SK-N-SH (cell line): ENCODE results near the gene TRIM58. TPM values are rescaled to one million over a fixed set of nuclear protein-coding genes. Genes with fewer than 3 reads are reported as not detected.
A peak's percentile ranks its signal among the peaks of the same experiment; 100 is the strongest.

Source experiments
- CTCF ChIA-PET: fragments of 300-600, 350-600 bp; formaldehyde crosslinking; extraction: SDS; loops from one replicate; lab custom pipeline; 2021; lab: Yijun Ruan, JAX
- POLR2A ChIA-PET: fragments of 350-600 bp; sonication (Branson Sonifier 250); formaldehyde crosslinking; extraction: SDS; loops from one replicate; lab custom pipeline; 2020; ENCODE audit warnings: antibody characterized with exemption, inconsistent platforms; lab: Yijun Ruan, JAX
- DNase-seq: peaks from one replicate; pipeline ENCODE4 v3.0.0; 2012
- H2AFZ ChIP-seq: fragments of 200-600 bp; sonication (generic); 2 replicates; pipeline ENCODE4 v1.8.1; 2016; ENCODE audit warnings: antibody characterized with exemption, mild to moderate bottlenecking, low read depth
- H3F3A ChIP-seq: fragments of 200-600 bp; sonication (generic); replicated peaks from 2 replicates; pipeline ENCODE3; 2016; ENCODE audit warnings: antibody characterized with exemption, mild to moderate bottlenecking; ENCODE audit not compliant: insufficient read depth
- H3K27ac ChIP-seq, 2 experiments: fragments of 200-500 bp in 1 of 2; fragments of 200-600 bp in 1 of 2; sonication (Bioruptor generic) in 1 of 2; sonication (generic), shearing (Covaris generic) in 1 of 2; 2 replicates each; pipeline versions ENCODE4 v1.5.1 to v1.6.1; 2014 to 2016; ENCODE audit warnings: low read depth in 2 of 2, inconsistent platforms in 1 of 2, low read length in 1 of 2, mild to moderate bottlenecking in 1 of 2, mixed read lengths in 1 of 2
- H3K27me3 ChIP-seq: fragments of 200-600 bp; sonication (generic), shearing (Covaris generic); 2 replicates; pipeline ENCODE4 v1.6.1; 2016; ENCODE audit warnings: mixed run types; ENCODE audit not compliant: insufficient read depth
- H3K36me3 ChIP-seq, 2 experiments: fragments of 200-500 bp in 1 of 2; fragments of 200-600 bp in 1 of 2; sonication (Bioruptor generic) in 1 of 2; sonication (generic) in 1 of 2; replicated peaks in 1 of 2; 2 replicates each; pipeline versions ENCODE3 to v1.5.1; 2014 to 2016; ENCODE audit warnings: low read length in 1 of 2, mild to moderate bottlenecking in 1 of 2; ENCODE audit not compliant: insufficient read depth in 2 of 2, control insufficient read depth in 1 of 2
- H3K4me1 ChIP-seq, 2 experiments: fragments of 200-500 bp in 1 of 2; fragments of 200-600 bp in 1 of 2; sonication (Bioruptor generic) in 1 of 2; sonication (generic), shearing (Covaris generic) in 1 of 2; 2 replicates each; pipeline versions ENCODE4 v1.5.1 to v1.6.1; 2014 to 2016; ENCODE audit warnings: low read depth in 1 of 2, low read length in 1 of 2, mixed run types in 1 of 2; ENCODE audit not compliant: insufficient read depth in 2 of 2, control insufficient read depth in 1 of 2
- H3K4me2 ChIP-seq: fragments of 200-600 bp; sonication (generic), shearing (Covaris generic); 2 replicates; pipeline ENCODE4 v1.6.1; 2017; ENCODE audit warnings: mixed run types
- H3K4me3 ChIP-seq, 2 experiments: fragments of 200-500 bp in 1 of 2; fragments of 200-600 bp in 1 of 2; sonication (Bioruptor generic) in 1 of 2; sonication (generic), shearing (Covaris generic) in 1 of 2; 2 replicates each; pipeline versions ENCODE4 v1.5.1 to v1.8.1; 2014 to 2016; ENCODE audit warnings: low read depth in 2 of 2, inconsistent platforms in 1 of 2, low read length in 1 of 2, mild to moderate bottlenecking in 1 of 2, mixed read lengths in 1 of 2, moderate library complexity in 1 of 2
- H3K79me2 ChIP-seq: fragments of 200-600 bp; sonication (generic); 2 replicates; pipeline ENCODE4 v1.8.1; 2017; ENCODE audit warnings: mild to moderate bottlenecking; ENCODE audit not compliant: insufficient read depth
- H3K9ac ChIP-seq: fragments of 200-600 bp; sonication (generic); 2 replicates; pipeline ENCODE4 v1.6.1; 2017; ENCODE audit warnings: mixed run types
- H3K9me2 ChIP-seq: fragments of 200-600 bp; sonication (generic); 2 replicates; pipeline ENCODE4 v1.6.1; 2017; ENCODE audit warnings: mixed run types
- H3K9me3 ChIP-seq: fragments of 200-600 bp; sonication (generic); 2 replicates; pipeline ENCODE4 v1.6.1; 2017; ENCODE audit warnings: mixed run types, mild to moderate bottlenecking, moderate library complexity
- H4K20me1 ChIP-seq: fragments of 200-600 bp; sonication (generic); 2 replicates; pipeline ENCODE4 v1.6.1; 2017; ENCODE audit warnings: mild to moderate bottlenecking, mixed run types; ENCODE audit not compliant: insufficient read depth
- CHD2 ChIP-seq: fragments of 150-350 bp; IDR thresholded peaks from 2 replicates; pipeline ENCODE4 v1.6.1; 2018; ENCODE audit warnings: low read length; ENCODE audit not compliant: partially characterized antibody
- FOSL2 ChIP-seq: IDR thresholded peaks from 2 replicates; pipeline ENCODE4 v1.4.0; 2012; ENCODE audit warnings: low read depth, mild to moderate bottlenecking, moderate library complexity, borderline replicate concordance
- FOXJ3 ChIP-seq: sonication (generic); formaldehyde crosslinking; IDR thresholded peaks from 2 replicates; pipeline ENCODE4 v1.5.1; 2020; ENCODE audit warnings: mild to moderate bottlenecking, missing genetic modification reagents
- FOXM1 ChIP-seq: IDR thresholded peaks from 2 replicates; pipeline ENCODE4 v1.4.0; 2012; ENCODE audit warnings: low read depth, mild to moderate bottlenecking
- GABPA ChIP-seq: IDR thresholded peaks from 2 replicates; pipeline ENCODE4 v1.4.0; 2012; ENCODE audit warnings: low read depth, mild to moderate bottlenecking
- GATA2 ChIP-seq: sonication (generic); formaldehyde crosslinking; IDR thresholded peaks from 2 replicates; pipeline ENCODE4 v1.5.0; 2020; ENCODE audit warnings: mild to moderate bottlenecking, missing genetic modification reagents
- IRF3 ChIP-seq: fragments of 150-350 bp; IDR thresholded peaks from 2 replicates; pipeline ENCODE4 v1.6.1; 2016; ENCODE audit warnings: mild to moderate bottlenecking, low read depth, low read length
- MAX ChIP-seq: IDR thresholded peaks from 2 replicates; pipeline ENCODE4 v1.4.0; 2012; ENCODE audit warnings: low read depth
- MXI1 ChIP-seq: IDR thresholded peaks from 2 replicates; pipeline ENCODE4 v1.6.1; 2012; ENCODE audit warnings: mild to moderate bottlenecking, low read depth, low read length, improper control_type of control experiment
- PBX3 ChIP-seq: IDR thresholded peaks from 2 replicates; pipeline ENCODE4; 2012
- POLR2AphosphoS5 ChIP-seq: IDR thresholded peaks from 2 replicates; pipeline ENCODE4 v1.6.1; 2012; ENCODE audit warnings: low read depth, low read length
- RAD21 ChIP-seq: IDR thresholded peaks from 2 replicates; pipeline ENCODE4 v1.6.1; 2012; ENCODE audit warnings: mild to moderate bottlenecking, low read length
- RCOR1 ChIP-seq: fragments of 150-350 bp; IDR thresholded peaks from 2 replicates; pipeline ENCODE4 v1.6.1; 2017; ENCODE audit warnings: antibody characterized with exemption, low read length
- TEAD4 ChIP-seq: IDR thresholded peaks from 2 replicates; pipeline ENCODE4 v1.4.0; 2012; ENCODE audit warnings: mild to moderate bottlenecking, borderline replicate concordance; ENCODE audit not compliant: insufficient read depth
- USF1 ChIP-seq: IDR thresholded peaks from 2 replicates; pipeline ENCODE4 v1.4.0; 2012; ENCODE audit warnings: low read depth, borderline replicate concordance
- WGBS: methylation state at CpG from one replicate; pipeline ENCODE4 v1.1.6; 2017; ENCODE audit warnings: low lambda C conversion rate; 5-methylcytosine and 5-hydroxymethylcytosine counted together
- polyA plus RNA-seq, 3 experiments: library from polyadenylated mRNA; depleted of rRNA; stranded (reverse); fragments of >200 nt; gene quantifications; 2 replicates each; pipeline ENCODE4 v1.2.3, GENCODE V29; 2012

The TRIM58 gene
- polyA plus RNA-seq, 1 of the 3 experiments (the other 2 are of a cell fraction): 0.35 TPM

GRCh38 chr1:247824023-247824422, 33.0 kb upstream of the TRIM58 start, which contains the start of gene OR14A16 (continued):
- TF ChIP-seq MAX (no peak), FOXJ3 (CRISPR knock-in tag) (no peak), GABPA (no peak), POLR2AphosphoS5 (no peak)

GRCh38 chr1:247825362-247825761, 31.6 kb upstream of the TRIM58 start:
- H3K9ac ChIP-seq: no peak overlapping the region
- H3K36me3 ChIP-seq: no peaks in the 10 kb centered on the region
- H3K9me3 ChIP-seq: no peaks in the 10 kb centered on the region
- peak overlapping the region; percentile 41; the same call in 1 of the 2 replicates for H2AFZ ChIP-seq
- no peak overlapping the region for H3K4me2 ChIP-seq
- no peaks in the 10 kb centered on the region for H3K27me3 ChIP-seq
- no peaks in the 10 kb centered on the region; the same call in 1 of the 2 replicates for H3K9me2 ChIP-seq
- H3K79me2 ChIP-seq: no peaks in the 10 kb centered on the region
- ChIA-PET POLR2A (no interaction called here), CTCF (no interaction called here)
- no peaks in the 10 kb centered on the region for H4K20me1 ChIP-seq
- H3K4me1 ChIP-seq: no peaks in the 10 kb centered on the region
- no peaks in the 10 kb centered on the region for H3F3A ChIP-seq
- DNase-seq: no peak
- H3K4me3 ChIP-seq: no peak overlapping the region
- WGBS: 13% methylated on average over 13 of the region's 13 CpGs
- TF ChIP-seq RCOR1 (no peak), MXI1 (no peak), GATA2 (no peak), USF1 (no peak), CHD2 (no peak), TEAD4 (no peak), IRF3 (no peak), PBX3 (no peak), FOXM1 (no peak), FOSL2 (no peak), RAD21 (no peak)
- no peak overlapping the region for H3K27ac ChIP-seq
